Measurements from ENCODE around the gene UBR2. TPM values are rescaled to one million over a fixed set of nuclear protein-coding genes. Genes with fewer than 3 reads are reported as not detected.

The UBR2 gene
- total and polyA plus RNA-seq, 2 donors from 2014 or later = 7.6 to 35.2 TPM

GRCh38 chr6:42708096-42708495 lies 144.3 kb downstream of the UBR2 start:
- intact Hi-C loops (cut with DNase I) = no loop called here
- peak in 1 of 5 donors; percentile 40 for DNase-seq
- no peak for TF ChIP-seq CTCF (IDR thresholded peaks at IDR 0.05; ENCODE audit: borderline replicate concordance, extremely low read depth, insufficient read depth)
- H3K4me1 ChIP-seq (ENCODE audit: control insufficient read depth in 2 of 3, insufficient read depth in 2 of 3, low read depth in 1 of 3, low read length in 3 of 3) = no peaks in the 10 kb centered on the region
- H3K9me3 ChIP-seq (ENCODE audit: control insufficient read depth in 2 of 3, insufficient read depth in 1 of 3, low read length in 3 of 3) = peaks cover 0 to 7% (median 0%) of the 10 kb centered on the region in 3 donors
- H3K27me3 ChIP-seq (ENCODE audit: control insufficient read depth, insufficient read depth, low read length) = no peaks in the 10 kb centered on the region
- H3K36me3 ChIP-seq (ENCODE audit: control insufficient read depth in 2 of 3, insufficient read depth in 3 of 3, low read length in 3 of 3) = no peaks in the 10 kb centered on the region
- H3K27ac ChIP-seq (ENCODE audit: low read depth in 2 of 2, low read length in 2 of 2) = no peak overlapping the region
- H3K9ac ChIP-seq (ENCODE audit: low read length in 3 of 3) = no peak overlapping the region
- H3K4me3 ChIP-seq (ENCODE audit: low read length in 3 of 3) = no peak overlapping the region
- no peak for FAIRE-seq

- DNase-seq = peak in 1 of 5 donors; percentile 49
- Histone ChIP-seq H3K4me3 (ENCODE audit: low read length in 3 of 3) (no peak overlapping the region), H3K27me3 (ENCODE audit: control insufficient read depth, insufficient read depth, low read length) (no peaks in the 10 kb centered on the region), H3K9me3 (ENCODE audit: control insufficient read depth in 2 of 3, insufficient read depth in 1 of 3, low read length in 3 of 3) (peaks cover 0 to 7% (median 0%) of the 10 kb centered on the region in 3 donors), H3K27ac (ENCODE audit: low read depth in 2 of 2, low read length in 2 of 2) (no peak overlapping the region), H3K4me1 (ENCODE audit: control insufficient read depth in 2 of 3, insufficient read depth in 2 of 3, low read depth in 1 of 3, low read length in 3 of 3) (no peaks in the 10 kb centered on the region), H3K9ac (ENCODE audit: low read length in 3 of 3) (no peak overlapping the region), H3K36me3 (ENCODE audit: control insufficient read depth in 2 of 3, insufficient read depth in 3 of 3, low read length in 3 of 3) (no peaks in the 10 kb centered on the region)
- intact Hi-C loops (cut with DNase I) = no loop called here
- TF ChIP-seq CTCF (IDR thresholded peaks at IDR 0.05; ENCODE audit: borderline replicate concordance, extremely low read depth, insufficient read depth) = no peak
- FAIRE-seq = no peak
These were observed 146.0 kb downstream of the UBR2 start for GRCh38 chr6:42709871-42710270.

- H3K36me3 ChIP-seq (ENCODE audit: control insufficient read depth in 2 of 3, insufficient read depth in 3 of 3, low read length in 3 of 3) = no peaks in the 10 kb centered on the region
- DNase-seq (peak; percentile 31 to 67 (median 59)), FAIRE-seq (no peak)
- H3K4me3 ChIP-seq (ENCODE audit: low read length in 3 of 3) = no peak overlapping the region
- no peak for TF ChIP-seq CTCF (IDR thresholded peaks at IDR 0.05; ENCODE audit: borderline replicate concordance, extremely low read depth, insufficient read depth)
- H3K27ac ChIP-seq (ENCODE audit: low read depth in 2 of 2, low read length in 2 of 2) = no peak overlapping the region
- intact Hi-C loops (cut with DNase I) = no loop called here
- H3K4me1 ChIP-seq (ENCODE audit: control insufficient read depth in 2 of 3, insufficient read depth in 2 of 3, low read depth in 1 of 3, low read length in 3 of 3) = no peaks in the 10 kb centered on the region
- H3K27me3 ChIP-seq (ENCODE audit: control insufficient read depth, insufficient read depth, low read length) = no peaks in the 10 kb centered on the region
- H3K9ac ChIP-seq (ENCODE audit: low read length in 3 of 3) = no peak overlapping the region
- peaks cover 0 to 7% (median 0%) of the 10 kb centered on the region in 3 donors for H3K9me3 ChIP-seq (ENCODE audit: control insufficient read depth in 2 of 3, insufficient read depth in 1 of 3, low read length in 3 of 3)
These were observed 146.5 kb downstream of the UBR2 start for GRCh38 chr6:42710316-42710715.

GRCh38 chr6:42711930-42712329 lies 148.1 kb downstream of the UBR2 start:
- Histone ChIP-seq H3K4me1 (ENCODE audit: control insufficient read depth in 2 of 3, insufficient read depth in 2 of 3, low read depth in 1 of 3, low read length in 3 of 3) (no peaks in the 10 kb centered on the region), H3K27ac (ENCODE audit: low read depth in 2 of 2, low read length in 2 of 2) (no peak overlapping the region), H3K9ac (ENCODE audit: low read length in 3 of 3) (no peak overlapping the region), H3K36me3 (ENCODE audit: control insufficient read depth in 2 of 3, insufficient read depth in 3 of 3, low read length in 3 of 3) (no peaks in the 10 kb centered on the region), H3K4me3 (ENCODE audit: low read length in 3 of 3) (no peak overlapping the region), H3K27me3 (ENCODE audit: control insufficient read depth, insufficient read depth, low read length) (no peaks in the 10 kb centered on the region), H3K9me3 (ENCODE audit: control insufficient read depth in 2 of 3, insufficient read depth in 1 of 3, low read length in 3 of 3) (peaks cover 0 to 7% (median 0%) of the 10 kb centered on the region in 3 donors)
- no peak for TF ChIP-seq CTCF (IDR thresholded peaks at IDR 0.05; ENCODE audit: borderline replicate concordance, extremely low read depth, insufficient read depth)
- intact Hi-C loops (cut with DNase I) = no loop called here
- DNase-seq = no peak
- no peak for FAIRE-seq

Measured in kidney (tissue), 14 donors.